ENCODE measurements around the gene ASNSD1.
"Not testable (repeated sequence)": the region's sequence is repeated elsewhere in the genome, so short reads cannot be mapped to it uniquely, and the experiment has no call there.

The ASNSD1 gene

GRCh38 chr2:189660803-189661147 is 484 bp upstream of the ASNSD1 start:
- DNase-seq (no peak), ATAC-seq (no peak)
- H3K9me3 Mint-ChIP-seq: no peaks in the 10 kb centered on the region
- H3K27ac Mint-ChIP-seq: no peak overlapping the region
- H3K27me3 Mint-ChIP-seq: no peaks in the 10 kb centered on the region
- peaks cover 47% of the 10 kb centered on the region for H3K4me1 Mint-ChIP-seq
- no peak overlapping the region for H3K4me3 Mint-ChIP-seq
- peaks cover 16% of the 10 kb centered on the region for H3K36me3 Mint-ChIP-seq (ENCODE audit: low read depth)

- DNase-seq (no peak), ATAC-seq (no peak)
These were observed 680 bp downstream of the ASNSD1 start for GRCh38 chr2:189661957-189662321.

GRCh38 chr2:189662669-189663226 is 1.5 kb downstream of the ASNSD1 start:
- H3K4me1 Mint-ChIP-seq: peaks cover 36% of the 10 kb centered on the region
- no peaks in the 10 kb centered on the region for H3K27me3 Mint-ChIP-seq
- no peak overlapping the region for H3K4me3 Mint-ChIP-seq
- ATAC-seq: no peak
- H3K27ac Mint-ChIP-seq: no peak overlapping the region
- no peaks in the 10 kb centered on the region for H3K9me3 Mint-ChIP-seq
- peaks cover 35% of the 10 kb centered on the region for H3K36me3 Mint-ChIP-seq (ENCODE audit: low read depth)
- DNase-seq: no peak

More at GRCh38 chr2:189661957-189662321, 680 bp downstream of the ASNSD1 start:
- Mint-ChIP-seq H3K36me3 (ENCODE audit: low read depth) (peaks cover 27% of the 10 kb centered on the region), H3K27ac (no peak overlapping the region), H3K27me3 (no peaks in the 10 kb centered on the region), H3K4me3 (no peak overlapping the region), H3K4me1 (peaks cover 42% of the 10 kb centered on the region), H3K9me3 (no peaks in the 10 kb centered on the region)

- not testable (repeated sequence) for H3K4me3 Mint-ChIP-seq
- peak overlapping the region; percentile 5 for H3K27ac Mint-ChIP-seq
These were observed 2.1 kb downstream of the ASNSD1 start for GRCh38 chr2:189663319-189663718.

GRCh38 chr2:189669913-189670312 is 8.7 kb downstream of the ASNSD1 start:
- no peak overlapping the region for H3K27ac Mint-ChIP-seq
- no peaks in the 10 kb centered on the region for H3K27me3 Mint-ChIP-seq
- H3K4me1 Mint-ChIP-seq: peaks cover 12% of the 10 kb centered on the region
- H3K36me3 Mint-ChIP-seq (ENCODE audit: low read depth): peaks cover 50% of the 10 kb centered on the region
- no peaks in the 10 kb centered on the region for H3K9me3 Mint-ChIP-seq
- DNase-seq: no peak
- H3K4me3 Mint-ChIP-seq: no peak overlapping the region
- no peak for ATAC-seq

More at GRCh38 chr2:189663319-189663718, 2.1 kb downstream of the ASNSD1 start:
- not testable (repeated sequence) for DNase-seq, H3K27me3 Mint-ChIP-seq, ATAC-seq, H3K9me3 Mint-ChIP-seq
- Mint-ChIP-seq H3K4me1 (peaks cover 30% of the 10 kb centered on the region), H3K36me3 (ENCODE audit: low read depth) (peaks cover 40% of the 10 kb centered on the region)

- Mint-ChIP-seq H3K4me3 (peak overlapping the region; percentile 62), H3K27ac (peak overlapping the region; percentile 61), H3K36me3 (ENCODE audit: low read depth) (peaks cover 47% of the 10 kb centered on the region), H3K4me1 (peaks cover 23% of the 10 kb centered on the region), H3K27me3 (no peaks in the 10 kb centered on the region), H3K9me3 (peaks cover 13% of the 10 kb centered on the region)
- peak; percentile 50 for ATAC-seq
- no peak for DNase-seq
These were observed 12.6 kb downstream of the ASNSD1 start for GRCh38 chr2:189673661-189674373.

GRCh38 chr2:189674374-189675112 is 13.3 kb downstream of the ASNSD1 start, which contains the start of gene ANKAR:
Gene ANKAR, plus strand, starts transcription at chr2:189674670. Its CDS starts 1,821 bp downstream, at chr2:189676491.
- Mint-ChIP-seq H3K36me3 (ENCODE audit: low read depth) (peaks cover 42% of the 10 kb centered on the region), H3K4me3 (peak within 1 kb of the TSS; percentile 86), H3K9me3 (peaks cover 13% of the 10 kb centered on the region), H3K27me3 (no peaks in the 10 kb centered on the region), H3K27ac (peak within 1 kb of the TSS; percentile 92), H3K4me1 (peaks cover 28% of the 10 kb centered on the region)
- ATAC-seq (peak; percentile 97), DNase-seq (peak; percentile 84)

- H3K4me3 Mint-ChIP-seq: no peak overlapping the region
- H3K36me3 Mint-ChIP-seq (ENCODE audit: low read depth): peaks cover 43% of the 10 kb centered on the region
- H3K27me3 Mint-ChIP-seq: no peaks in the 10 kb centered on the region
- H3K4me1 Mint-ChIP-seq: peaks cover 47% of the 10 kb centered on the region
- no peak overlapping the region for H3K27ac Mint-ChIP-seq
- H3K9me3 Mint-ChIP-seq: peaks cover 13% of the 10 kb centered on the region
- no peak for DNase-seq
- no peak for ATAC-seq
These were observed 15.2 kb downstream of the ASNSD1 start for GRCh38 chr2:189676471-189676870.

- peaks cover 13% of the 10 kb centered on the region for H3K9me3 Mint-ChIP-seq
- DNase-seq (no peak), ATAC-seq (no peak)
- H3K36me3 Mint-ChIP-seq (ENCODE audit: low read depth): peaks cover 40% of the 10 kb centered on the region
- H3K27ac Mint-ChIP-seq: no peak overlapping the region
- peaks cover 57% of the 10 kb centered on the region for H3K4me1 Mint-ChIP-seq
- no peak overlapping the region for H3K4me3 Mint-ChIP-seq
- H3K27me3 Mint-ChIP-seq: no peaks in the 10 kb centered on the region
These were observed 18.0 kb downstream of the ASNSD1 start for GRCh38 chr2:189679226-189679625.

- no peaks in the 10 kb centered on the region for H3K27me3 Mint-ChIP-seq
These were observed 19.9 kb downstream of the ASNSD1 start for GRCh38 chr2:189681203-189681602.

GRCh38 chr2:189681903-189682302 is 20.6 kb downstream of the ASNSD1 start:
- no peak overlapping the region for H3K27ac Mint-ChIP-seq
- H3K4me1 Mint-ChIP-seq: peaks cover 54% of the 10 kb centered on the region
- ATAC-seq (no peak), DNase-seq (no peak)
- peaks cover 9% of the 10 kb centered on the region for H3K9me3 Mint-ChIP-seq
- no peaks in the 10 kb centered on the region for H3K27me3 Mint-ChIP-seq
- H3K4me3 Mint-ChIP-seq: no peak overlapping the region
- peaks cover 28% of the 10 kb centered on the region for H3K36me3 Mint-ChIP-seq (ENCODE audit: low read depth)

More at GRCh38 chr2:189681203-189681602, 19.9 kb downstream of the ASNSD1 start:
- Mint-ChIP-seq H3K9me3 (peaks cover 9% of the 10 kb centered on the region), H3K4me1 (peaks cover 54% of the 10 kb centered on the region), H3K36me3 (ENCODE audit: low read depth) (peaks cover 35% of the 10 kb centered on the region), H3K4me3 (no peak overlapping the region), H3K27ac (peak overlapping the region; percentile 21)
- DNase-seq (no peak), ATAC-seq (peak; percentile 34)

GRCh38 chr2:189683348-189683747 is 22.1 kb downstream of the ASNSD1 start:
- no peak overlapping the region for H3K27ac Mint-ChIP-seq
- peaks cover 54% of the 10 kb centered on the region for H3K4me1 Mint-ChIP-seq
- no peak for DNase-seq
- no peak overlapping the region for H3K4me3 Mint-ChIP-seq
- peaks cover 5% of the 10 kb centered on the region for H3K9me3 Mint-ChIP-seq
- peak; percentile 92 for ATAC-seq
- H3K36me3 Mint-ChIP-seq (ENCODE audit: low read depth): peaks cover 17% of the 10 kb centered on the region
- H3K27me3 Mint-ChIP-seq: no peaks in the 10 kb centered on the region

GRCh38 chr2:189684811-189685210 is 23.6 kb downstream of the ASNSD1 start:
- H3K4me1 Mint-ChIP-seq: peaks cover 46% of the 10 kb centered on the region
- H3K27me3 Mint-ChIP-seq: no peaks in the 10 kb centered on the region
- DNase-seq: no peak
- ATAC-seq: no peak
- no peak overlapping the region for H3K4me3 Mint-ChIP-seq
- peaks cover 12% of the 10 kb centered on the region for H3K36me3 Mint-ChIP-seq (ENCODE audit: low read depth)
- no peak overlapping the region for H3K27ac Mint-ChIP-seq
- H3K9me3 Mint-ChIP-seq: no peaks in the 10 kb centered on the region

GRCh38 chr2:189685540-189686229 is 24.4 kb downstream of the ASNSD1 start:
- no peak for ATAC-seq
- H3K4me1 Mint-ChIP-seq: peaks cover 38% of the 10 kb centered on the region
- peaks cover 9% of the 10 kb centered on the region for H3K36me3 Mint-ChIP-seq (ENCODE audit: low read depth)
- H3K4me3 Mint-ChIP-seq: no peak overlapping the region
- no peak overlapping the region for H3K27ac Mint-ChIP-seq
- no peaks in the 10 kb centered on the region for H3K9me3 Mint-ChIP-seq
- no peak for DNase-seq
- no peaks in the 10 kb centered on the region for H3K27me3 Mint-ChIP-seq

Data from activated naive CD8-positive, alpha-beta T cell treated with anti-CD3 and anti-CD28 coated beads, Interleukin-2, amount 50 U/mL, for 24 hours (primary cell).